ENCODE measurements around the gene CYP2W1. TPM values are rescaled to one million over a fixed set of nuclear protein-coding genes. Genes with fewer than 3 reads are reported as not detected.

Gene CYP2W1
- total RNA-seq, 1 experiment from 2014 or later: not detected

DNA sequence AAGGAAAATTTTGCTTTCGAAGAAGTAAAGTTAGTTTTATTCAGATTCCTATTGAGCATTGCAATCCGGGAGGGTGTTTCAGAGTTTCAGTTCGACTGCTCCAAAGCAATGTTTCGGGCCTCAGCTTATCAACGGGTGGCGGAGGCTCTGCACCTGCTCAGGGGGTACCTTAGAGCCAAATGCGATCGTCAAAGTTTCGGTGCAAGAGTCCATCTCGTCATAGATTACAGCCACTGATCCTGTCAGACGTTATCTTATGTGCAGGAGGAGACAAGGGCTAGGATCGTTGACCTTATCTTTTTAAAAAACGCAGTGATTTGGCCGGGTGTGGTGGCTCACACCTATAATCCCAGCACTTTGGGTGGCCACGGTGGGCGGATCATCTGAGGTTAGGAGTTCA is 3.8 kb upstream of the CYP2W1 start:
- H4K20me1 ChIP-seq (ENCODE audit: insufficient read depth): peaks cover 7% of the 10 kb centered on the region
- H3K36me3 ChIP-seq (ENCODE audit: low read depth): no peaks in the 10 kb centered on the region
- H3K4me3 ChIP-seq: no peak overlapping the region
- ChIA-PET CTCF (interaction anchor here (0.5 to 1.5 kb wide), 2 partner anchors 13 to 169 kb away, joined by 3 read pairs; no protein-coding TSS in a partner anchor), POLR2A (ENCODE audit: unreplicated experiment) (no interaction called here)
- no peak overlapping the region for H2AFZ ChIP-seq
- H3K27me3 ChIP-seq (ENCODE audit: insufficient read depth, low read depth): no peaks in the 10 kb centered on the region
- no peaks in the 10 kb centered on the region for H3K9me2 ChIP-seq (ENCODE audit: insufficient read depth)
- no TSS peak for BruUV-seq (replicated peaks)
- H3K4me2 ChIP-seq: no peak overlapping the region
- intact Hi-C loops (cut with micrococcal nuclease; ENCODE audit: unreplicated experiment): no loop called here
- peaks cover 11% of the 10 kb centered on the region for H3K79me2 ChIP-seq (ENCODE audit: low read depth)
- no peaks in the 10 kb centered on the region for H3K9me3 ChIP-seq (ENCODE audit: insufficient read depth, low read depth)
- H3F3A ChIP-seq (ENCODE audit: insufficient read depth, low read depth): 0 out of 2 replicates have a peak, but pooled peaks cover 3% of the 10 kb centered on the region
- peaks cover 5% of the 10 kb centered on the region; the same call in 1 of the 2 replicates for H3K4me1 ChIP-seq (replicated peaks; ENCODE audit: insufficient read depth)
- H3K27ac ChIP-seq: no peak overlapping the region
- no peak for DNase-seq
- TF ChIP-seq, protein P1, sequence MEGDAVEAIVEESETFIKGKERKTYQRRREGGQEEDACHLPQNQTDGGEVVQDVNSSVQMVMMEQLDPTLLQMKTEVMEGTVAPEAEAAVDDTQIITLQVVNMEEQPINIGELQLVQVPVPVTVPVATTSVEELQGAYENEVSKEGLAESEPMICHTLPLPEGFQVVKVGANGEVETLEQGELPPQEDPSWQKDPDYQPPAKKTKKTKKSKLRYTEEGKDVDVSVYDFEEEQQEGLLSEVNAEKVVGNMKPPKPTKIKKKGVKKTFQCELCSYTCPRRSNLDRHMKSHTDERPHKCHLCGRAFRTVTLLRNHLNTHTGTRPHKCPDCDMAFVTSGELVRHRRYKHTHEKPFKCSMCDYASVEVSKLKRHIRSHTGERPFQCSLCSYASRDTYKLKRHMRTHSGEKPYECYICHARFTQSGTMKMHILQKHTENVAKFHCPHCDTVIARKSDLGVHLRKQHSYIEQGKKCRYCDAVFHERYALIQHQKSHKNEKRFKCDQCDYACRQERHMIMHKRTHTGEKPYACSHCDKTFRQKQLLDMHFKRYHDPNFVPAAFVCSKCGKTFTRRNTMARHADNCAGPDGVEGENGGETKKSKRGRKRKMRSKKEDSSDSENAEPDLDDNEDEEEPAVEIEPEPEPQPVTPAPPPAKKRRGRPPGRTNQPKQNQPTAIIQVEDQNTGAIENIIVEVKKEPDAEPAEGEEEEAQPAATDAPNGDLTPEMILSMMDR (conservative IDR thresholded peaks at IDR 0.05): no peak
- no peak for TF ChIP-seq EZH2 (IDR thresholded peaks at IDR 0.05; ENCODE audit: low read depth)

DNA sequence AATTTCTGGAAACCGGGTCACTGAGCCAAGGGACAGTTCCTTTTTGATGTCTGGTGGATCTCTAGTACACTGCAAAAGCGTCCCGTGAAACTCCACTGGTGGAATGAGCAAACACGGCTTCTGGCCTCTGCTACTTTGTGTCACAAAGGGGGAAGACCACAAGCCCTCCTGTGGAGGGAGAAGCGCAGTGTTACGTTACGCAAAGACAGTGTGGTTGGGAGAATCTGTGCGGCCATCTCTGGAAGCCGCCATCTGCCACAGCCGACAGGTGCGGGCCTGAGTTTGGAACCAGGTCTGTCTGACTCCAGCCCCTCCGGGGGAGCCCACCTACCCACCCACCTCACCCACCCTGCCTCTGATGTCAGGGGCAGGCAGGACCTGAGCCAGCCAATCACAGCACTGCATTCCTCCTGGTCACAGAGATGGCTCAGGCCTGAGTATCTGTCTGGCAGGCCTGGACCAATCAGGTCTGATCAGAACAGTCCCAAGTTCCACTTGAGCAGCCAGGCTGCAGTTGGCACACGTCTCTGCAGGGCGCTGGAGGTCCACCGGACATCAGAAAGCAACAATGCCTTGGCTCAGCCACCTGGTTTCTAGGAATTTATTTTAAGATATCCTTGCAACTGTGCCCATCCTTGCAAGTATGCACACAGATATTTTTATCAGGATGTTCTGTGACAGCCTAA is 3.0 kb upstream of the CYP2W1 start:
- Histone ChIP-seq H3K4me1 (replicated peaks; ENCODE audit: insufficient read depth) (0 out of 2 replicates have a peak, but pooled peaks cover 3% of the 10 kb centered on the region), H3K27me3 (ENCODE audit: insufficient read depth, low read depth) (no peaks in the 10 kb centered on the region), H3K79me2 (ENCODE audit: low read depth) (peaks cover 3% of the 10 kb centered on the region), H2AFZ (no peak overlapping the region), H3K9me2 (ENCODE audit: insufficient read depth) (no peaks in the 10 kb centered on the region), H3F3A (ENCODE audit: insufficient read depth, low read depth) (0 out of 2 replicates have a peak, but pooled peaks cover 3% of the 10 kb centered on the region), H3K36me3 (ENCODE audit: low read depth) (no peaks in the 10 kb centered on the region), H3K4me3 (no peak overlapping the region), H4K20me1 (ENCODE audit: insufficient read depth) (no peaks in the 10 kb centered on the region), H3K9me3 (ENCODE audit: insufficient read depth, low read depth) (no peaks in the 10 kb centered on the region), H3K27ac (no peak overlapping the region), H3K4me2 (no peak overlapping the region)
- POLR2A ChIA-PET (ENCODE audit: unreplicated experiment): no interaction called here
- CTCF ChIA-PET: no interaction called here
- TF ChIP-seq, protein P1 (conservative IDR thresholded peaks at IDR 0.05): no peak
- TF ChIP-seq EZH2 (IDR thresholded peaks at IDR 0.05; ENCODE audit: low read depth): no peak
- no peak for DNase-seq
- no TSS peak for BruUV-seq (replicated peaks)
- intact Hi-C loops (cut with micrococcal nuclease; ENCODE audit: unreplicated experiment): no loop called here

DNA sequence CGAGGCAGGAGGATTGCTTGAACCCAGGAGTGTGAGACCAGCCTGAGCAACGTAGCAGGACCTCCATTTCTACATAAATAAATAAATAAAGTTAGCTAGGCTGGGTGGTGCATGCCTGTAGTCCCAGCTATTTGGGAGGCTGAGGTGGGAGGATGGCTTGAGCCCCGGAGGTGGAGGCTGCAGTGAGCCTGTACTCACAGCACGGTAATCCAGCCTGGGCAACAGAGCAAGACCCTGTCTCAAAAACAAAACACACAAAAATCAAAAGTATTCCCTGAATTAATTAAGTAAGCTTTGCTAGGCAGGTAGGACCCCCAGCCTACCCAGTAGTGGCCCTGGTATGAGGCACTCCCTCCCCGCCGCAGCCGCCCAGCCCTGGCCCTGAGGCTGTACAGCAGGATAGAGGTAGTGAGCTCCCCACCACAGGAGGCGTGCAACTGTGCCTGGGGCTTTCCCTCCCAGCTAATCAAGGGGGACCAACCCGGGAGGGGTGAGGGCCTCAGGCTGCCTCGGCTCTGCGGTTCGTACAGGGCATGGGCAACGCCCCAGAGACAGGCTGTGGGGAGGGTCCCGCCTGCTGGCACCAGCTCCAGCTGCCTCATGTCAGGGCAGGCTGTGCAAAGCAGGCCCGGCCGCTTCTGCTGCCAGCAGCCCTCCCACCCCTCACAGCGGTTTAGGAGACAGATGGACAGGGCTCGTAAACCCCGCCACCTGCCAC is 1.0 kb upstream of the CYP2W1 start:
- CTCF ChIA-PET: no interaction called here
- no peaks in the 10 kb centered on the region for H3K9me3 ChIP-seq (ENCODE audit: insufficient read depth, low read depth)
- no peak for DNase-seq
- no peaks in the 10 kb centered on the region for H3K9me2 ChIP-seq (ENCODE audit: insufficient read depth)
- BruUV-seq (replicated peaks): no TSS peak
- no peak overlapping the region for H2AFZ ChIP-seq
- no peaks in the 10 kb centered on the region for H3K4me1 ChIP-seq (replicated peaks; ENCODE audit: insufficient read depth)
- no peaks in the 10 kb centered on the region for H3K27me3 ChIP-seq (ENCODE audit: insufficient read depth, low read depth)
- H3K4me2 ChIP-seq: no peak overlapping the region
- H3F3A ChIP-seq (ENCODE audit: insufficient read depth, low read depth): peaks cover 15% of the 10 kb centered on the region; the same call in 1 of the 2 replicates
- H4K20me1 ChIP-seq (ENCODE audit: insufficient read depth): 0 out of 2 replicates have a peak, but pooled peaks cover 6% of the 10 kb centered on the region
- H3K36me3 ChIP-seq (ENCODE audit: low read depth): no peaks in the 10 kb centered on the region
- H3K4me3 ChIP-seq: no peak overlapping the region
- no peak for TF ChIP-seq EZH2 (IDR thresholded peaks at IDR 0.05; ENCODE audit: low read depth)
- TF ChIP-seq, protein P1 (conservative IDR thresholded peaks at IDR 0.05): no peak
- POLR2A ChIA-PET (ENCODE audit: unreplicated experiment): no interaction called here
- no peak overlapping the region for H3K27ac ChIP-seq
- intact Hi-C loops (cut with micrococcal nuclease; ENCODE audit: unreplicated experiment): no loop called here
- no peaks in the 10 kb centered on the region for H3K79me2 ChIP-seq (ENCODE audit: low read depth)

All from PC-9 (cell line).